Caco-2 (cell line): Measurements from ENCODE around the gene MBNL2. TPM values are rescaled to one million over a fixed set of nuclear protein-coding genes. Genes with fewer than 3 reads are reported as not detected.

Experiments
- BruUV-seq: library from RNA; stranded (reverse); fragments of 400-500 nt; replicated peaks from 2 replicates; lab custom pipeline; 2021; lab: Mats Ljungman, UMichigan
- CTCF ChIA-PET: fragments of 300-600 bp; sonication (Branson Sonifier 250); formaldehyde crosslinking; loops from one replicate; lab custom pipeline; 2022; ENCODE audit warnings: antibody characterized with exemption; lab: Charles Lee
- POLR2A ChIA-PET: fragments of 300-600 bp; sonication (Branson Sonifier 250); formaldehyde crosslinking; loops from one replicate; lab custom pipeline; 2022; ENCODE audit warnings: antibody characterized with exemption; lab: Charles Lee
- DNase-seq, 2 experiments: peaks; one replicate each; pipeline versions ENCODE4 v3.0.0 to v3.0.0-alpha.2; 2020 to 2022
- H3K27me3 ChIP-seq: replicated peaks from 2 replicates; pipeline ENCODE4 v1.6.0; 2011; ENCODE audit warnings: low read length; ENCODE audit not compliant: control insufficient read depth, insufficient read depth
- H3K36me3 ChIP-seq: 2 replicates; pipeline ENCODE4 v1.5.1; 2011; ENCODE audit warnings: low read length; ENCODE audit not compliant: control insufficient read depth, insufficient read depth
- H3K4me1 ChIP-seq: fragments of 250-450 bp; sonication (Bioruptor Pico); 2 replicates; pipeline ENCODE4 v1.5.1; 2020; ENCODE audit warnings: mild to moderate bottlenecking
- H3K4me3 ChIP-seq: 2 replicates; pipeline ENCODE4 v1.5.1; 2011; ENCODE audit warnings: low read depth, mild to moderate bottlenecking, control low read depth, low read length
- H3K9me3 ChIP-seq: fragments of 250-450 bp; sonication (Bioruptor Pico); 2 replicates; pipeline ENCODE4 v1.5.1; 2020; ENCODE audit warnings: mild to moderate bottlenecking, moderate library complexity
- H3K27ac Mint-ChIP-seq: one replicate; pipeline ENCODE4 v1.8.0; 2022; ENCODE audit warnings: mixed read lengths; ENCODE audit not compliant: unreplicated experiment
- H3K27me3 Mint-ChIP-seq: one replicate; pipeline ENCODE4 v1.8.0; 2022; ENCODE audit warnings: mixed read lengths; ENCODE audit not compliant: insufficient read depth, unreplicated experiment
- H3K36me3 Mint-ChIP-seq: one replicate; pipeline ENCODE4 v1.8.0; 2022; ENCODE audit warnings: mild to moderate bottlenecking, mixed read lengths; ENCODE audit not compliant: insufficient read depth, unreplicated experiment
- H3K4me1 Mint-ChIP-seq: one replicate; pipeline ENCODE4 v1.8.0; 2022; ENCODE audit warnings: low read depth, mixed read lengths; ENCODE audit not compliant: unreplicated experiment
- H3K4me3 Mint-ChIP-seq: one replicate; pipeline ENCODE4 v1.8.0; 2022; ENCODE audit warnings: mild to moderate bottlenecking, moderate library complexity, mixed read lengths; ENCODE audit not compliant: unreplicated experiment
- H3K9me3 Mint-ChIP-seq: one replicate; pipeline ENCODE4 v1.8.0; 2022; ENCODE audit warnings: mixed read lengths; ENCODE audit not compliant: unreplicated experiment
- intact Hi-C: fragments of 100-400 bp; cut with micrococcal nuclease; formaldehyde crosslinking; loops from one replicate; pipeline ENCODE4 v1.10.0; 2022; ENCODE audit not compliant: unreplicated experiment
- total RNA-seq: library from RNA; stranded (reverse); gene quantifications from 2 replicates; pipeline ENCODE4 v1.2.3, GENCODE V29; 2022
- TF ChIP-seq, protein P1 (sequence below), 2 experiments: fragments of 200-600 bp in 1 of 2; IDR thresholded peaks; 1 replicate in 1 of 2; 2 replicates in 1 of 2; pipeline versions ENCODE4 v1.5.1 to v1.8.0; 2011 to 2022; ENCODE audit warnings: antibody characterized with exemption in 1 of 2, control low read depth in 1 of 2, inconsistent platforms in 1 of 2, low read depth in 1 of 2, low read length in 1 of 2, mild to moderate bottlenecking in 1 of 2, moderate library complexity in 1 of 2; ENCODE audit not compliant: insufficient read depth in 1 of 2, severe bottlenecking in 1 of 2, unreplicated experiment in 1 of 2

MBNL2 gene
- total RNA-seq, 1 experiment from 2014 or later = 41.6 TPM

DNA sequence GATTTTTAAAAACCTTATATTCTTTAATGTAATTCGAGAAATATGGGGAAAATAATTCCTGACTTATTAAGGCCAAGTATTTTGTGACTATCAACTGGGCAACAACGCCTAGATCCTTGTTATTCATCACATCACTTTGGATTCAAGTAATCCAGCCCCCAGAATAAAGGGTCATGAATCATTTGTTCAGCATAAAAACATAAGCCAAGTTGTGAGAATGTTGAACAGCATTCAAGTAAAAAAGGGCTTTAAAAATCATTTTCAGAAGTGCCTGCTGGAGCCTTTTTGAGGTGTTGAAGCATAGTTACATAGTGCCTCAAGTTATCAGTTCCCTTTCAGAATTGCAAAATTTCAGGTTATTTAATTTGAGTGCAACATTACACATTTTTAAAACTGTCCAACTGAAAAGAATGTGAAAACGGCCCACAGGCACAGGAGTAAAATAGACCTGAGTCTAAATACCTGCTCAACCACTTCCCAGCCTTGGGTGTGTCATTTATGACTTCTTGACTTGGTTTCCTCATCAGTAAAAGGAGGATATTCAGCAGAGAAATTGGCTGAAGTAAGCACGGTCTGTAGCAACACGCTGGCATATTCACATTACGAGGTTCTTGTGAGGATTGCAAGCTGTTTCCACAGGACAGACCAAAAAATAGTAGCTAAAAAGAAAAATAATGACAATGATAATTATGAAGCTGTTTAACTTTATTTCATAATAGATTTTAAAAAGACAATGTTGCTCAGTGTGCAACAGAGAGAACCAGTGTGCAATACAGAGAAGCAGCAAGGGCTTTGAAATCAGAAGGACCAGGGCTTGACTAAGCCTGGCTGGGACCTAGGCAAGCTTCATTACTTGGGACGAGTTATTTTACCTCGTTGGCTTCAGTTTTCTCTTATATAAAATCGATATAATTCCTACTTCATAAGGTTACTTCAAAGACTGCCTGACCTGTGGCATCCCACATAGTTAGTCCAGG, 56.6 kb downstream of the MBNL2 start:
- no peak overlapping the region for H3K4me3 ChIP-seq
- H3K27me3 ChIP-seq = no peaks in the 10 kb centered on the region
- ChIA-PET POLR2A (no interaction called here), CTCF (no interaction called here)
- no TSS peak for BruUV-seq
- H3K9me3 ChIP-seq = no peaks in the 10 kb centered on the region
- peaks cover 2% of the 10 kb centered on the region for H3K36me3 ChIP-seq
- TF ChIP-seq, protein P1, sequence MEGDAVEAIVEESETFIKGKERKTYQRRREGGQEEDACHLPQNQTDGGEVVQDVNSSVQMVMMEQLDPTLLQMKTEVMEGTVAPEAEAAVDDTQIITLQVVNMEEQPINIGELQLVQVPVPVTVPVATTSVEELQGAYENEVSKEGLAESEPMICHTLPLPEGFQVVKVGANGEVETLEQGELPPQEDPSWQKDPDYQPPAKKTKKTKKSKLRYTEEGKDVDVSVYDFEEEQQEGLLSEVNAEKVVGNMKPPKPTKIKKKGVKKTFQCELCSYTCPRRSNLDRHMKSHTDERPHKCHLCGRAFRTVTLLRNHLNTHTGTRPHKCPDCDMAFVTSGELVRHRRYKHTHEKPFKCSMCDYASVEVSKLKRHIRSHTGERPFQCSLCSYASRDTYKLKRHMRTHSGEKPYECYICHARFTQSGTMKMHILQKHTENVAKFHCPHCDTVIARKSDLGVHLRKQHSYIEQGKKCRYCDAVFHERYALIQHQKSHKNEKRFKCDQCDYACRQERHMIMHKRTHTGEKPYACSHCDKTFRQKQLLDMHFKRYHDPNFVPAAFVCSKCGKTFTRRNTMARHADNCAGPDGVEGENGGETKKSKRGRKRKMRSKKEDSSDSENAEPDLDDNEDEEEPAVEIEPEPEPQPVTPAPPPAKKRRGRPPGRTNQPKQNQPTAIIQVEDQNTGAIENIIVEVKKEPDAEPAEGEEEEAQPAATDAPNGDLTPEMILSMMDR (IDR thresholded peaks at IDR 0.05; ENCODE audit: insufficient read depth in 1 of 2, low read depth in 1 of 2, low read length in 1 of 2, severe bottlenecking in 1 of 2, unreplicated experiment in 1 of 2) = no peak
- no peaks in the 10 kb centered on the region for H3K27me3 Mint-ChIP-seq
- DNase-seq = no peak
- no peaks in the 10 kb centered on the region for H3K9me3 Mint-ChIP-seq
- peaks cover 33% of the 10 kb centered on the region for H3K4me1 Mint-ChIP-seq
- no peak overlapping the region for H3K27ac Mint-ChIP-seq
- peaks cover 55% of the 10 kb centered on the region for H3K4me1 ChIP-seq
- intact Hi-C loops = loop anchor here (5.0 kb wide), 1 partner anchor 64 kb away; no protein-coding TSS in a partner anchor
- no peak overlapping the region for H3K4me3 Mint-ChIP-seq
- peaks cover 36% of the 10 kb centered on the region for H3K36me3 Mint-ChIP-seq

- no peak for DNase-seq
- ChIA-PET POLR2A (no interaction called here), CTCF (no interaction called here)
- Mint-ChIP-seq H3K27me3 (no peaks in the 10 kb centered on the region), H3K36me3 (peaks cover 36% of the 10 kb centered on the region), H3K27ac (no peak overlapping the region), H3K4me1 (peaks cover 27% of the 10 kb centered on the region), H3K9me3 (no peaks in the 10 kb centered on the region), H3K4me3 (no peak overlapping the region)
- peaks cover 2% of the 10 kb centered on the region for H3K36me3 ChIP-seq
- BruUV-seq = no TSS peak
- peaks cover 43% of the 10 kb centered on the region for H3K4me1 ChIP-seq
- TF ChIP-seq, protein P1 (IDR thresholded peaks at IDR 0.05; ENCODE audit: insufficient read depth in 1 of 2, low read depth in 1 of 2, low read length in 1 of 2, severe bottlenecking in 1 of 2, unreplicated experiment in 1 of 2) = no peak
- intact Hi-C loops = loop anchor here (5.0 kb wide), 1 partner anchor 62 kb away; no protein-coding TSS in a partner anchor
- H3K27me3 ChIP-seq = no peaks in the 10 kb centered on the region
- no peak overlapping the region for H3K4me3 ChIP-seq
- H3K9me3 ChIP-seq = no peaks in the 10 kb centered on the region
Observed at GRCh38 chr13:97279913-97280312, 57.8 kb downstream of the MBNL2 start.

GRCh38 chr13:97280478-97280877, 58.3 kb downstream of the MBNL2 start:
- H3K36me3 ChIP-seq = peaks cover 2% of the 10 kb centered on the region
- peaks cover 34% of the 10 kb centered on the region for H3K36me3 Mint-ChIP-seq
- no peaks in the 10 kb centered on the region for H3K9me3 Mint-ChIP-seq
- DNase-seq = no peak
- peak overlapping the region; percentile 15 for H3K27ac Mint-ChIP-seq
- no peak overlapping the region for H3K4me3 ChIP-seq
- BruUV-seq = no TSS peak
- ChIA-PET POLR2A (no interaction called here), CTCF (no interaction called here)
- peaks cover 38% of the 10 kb centered on the region for H3K4me1 ChIP-seq
- peaks cover 24% of the 10 kb centered on the region for H3K4me1 Mint-ChIP-seq
- TF ChIP-seq, protein P1 (IDR thresholded peaks at IDR 0.05; ENCODE audit: insufficient read depth in 1 of 2, low read depth in 1 of 2, low read length in 1 of 2, severe bottlenecking in 1 of 2, unreplicated experiment in 1 of 2) = no peak
- no peaks in the 10 kb centered on the region for H3K9me3 ChIP-seq
- no peak overlapping the region for H3K4me3 Mint-ChIP-seq
- H3K27me3 Mint-ChIP-seq = no peaks in the 10 kb centered on the region
- intact Hi-C loops = no loop called here
- H3K27me3 ChIP-seq = no peaks in the 10 kb centered on the region
